D721Med (cell line): Measurements from ENCODE around the gene TCF4.

Source experiments
- DNase-seq: peaks from one replicate; pipeline ENCODE4 v3.0.0; 2011; ENCODE audit warnings: low spot score; ENCODE audit not compliant: insufficient read length
- FAIRE-seq: peaks from 2 replicates; lab custom pipeline; 2011; peaks lifted over from hg19 to GRCh38; lab: Jason Lieb, UNC
- TF ChIP-seq, protein P1 (sequence below): IDR thresholded peaks from 2 replicates; pipeline ENCODE4 v1.5.1; 2012; ENCODE audit warnings: mild to moderate bottlenecking, control low read depth; ENCODE audit not compliant: insufficient read depth; ENCODE audit errors: missing control alignments

The TCF4 gene

DNA sequence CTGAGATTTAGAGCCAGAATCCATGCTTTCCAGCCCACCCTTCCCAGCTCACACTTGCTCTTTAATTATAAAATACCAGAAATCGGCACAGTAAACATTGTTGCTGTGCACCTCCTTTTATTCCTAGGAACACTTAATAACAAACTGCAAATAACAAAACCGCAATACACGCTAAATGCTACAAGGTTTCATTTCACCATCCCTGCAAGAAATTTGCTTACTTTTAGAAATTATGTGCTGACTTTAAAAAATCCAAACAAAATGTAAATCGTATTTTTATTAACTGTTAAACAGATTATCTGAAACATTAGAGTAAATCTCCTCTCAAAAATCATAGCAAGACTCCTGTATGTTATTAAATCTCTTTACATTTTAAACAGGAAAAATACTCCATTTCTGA lies 79.3 kb downstream of the TCF4 start:
- FAIRE-seq (no peak), DNase-seq (no peak)
- TF ChIP-seq, protein P1, sequence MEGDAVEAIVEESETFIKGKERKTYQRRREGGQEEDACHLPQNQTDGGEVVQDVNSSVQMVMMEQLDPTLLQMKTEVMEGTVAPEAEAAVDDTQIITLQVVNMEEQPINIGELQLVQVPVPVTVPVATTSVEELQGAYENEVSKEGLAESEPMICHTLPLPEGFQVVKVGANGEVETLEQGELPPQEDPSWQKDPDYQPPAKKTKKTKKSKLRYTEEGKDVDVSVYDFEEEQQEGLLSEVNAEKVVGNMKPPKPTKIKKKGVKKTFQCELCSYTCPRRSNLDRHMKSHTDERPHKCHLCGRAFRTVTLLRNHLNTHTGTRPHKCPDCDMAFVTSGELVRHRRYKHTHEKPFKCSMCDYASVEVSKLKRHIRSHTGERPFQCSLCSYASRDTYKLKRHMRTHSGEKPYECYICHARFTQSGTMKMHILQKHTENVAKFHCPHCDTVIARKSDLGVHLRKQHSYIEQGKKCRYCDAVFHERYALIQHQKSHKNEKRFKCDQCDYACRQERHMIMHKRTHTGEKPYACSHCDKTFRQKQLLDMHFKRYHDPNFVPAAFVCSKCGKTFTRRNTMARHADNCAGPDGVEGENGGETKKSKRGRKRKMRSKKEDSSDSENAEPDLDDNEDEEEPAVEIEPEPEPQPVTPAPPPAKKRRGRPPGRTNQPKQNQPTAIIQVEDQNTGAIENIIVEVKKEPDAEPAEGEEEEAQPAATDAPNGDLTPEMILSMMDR, result no peak

DNA sequence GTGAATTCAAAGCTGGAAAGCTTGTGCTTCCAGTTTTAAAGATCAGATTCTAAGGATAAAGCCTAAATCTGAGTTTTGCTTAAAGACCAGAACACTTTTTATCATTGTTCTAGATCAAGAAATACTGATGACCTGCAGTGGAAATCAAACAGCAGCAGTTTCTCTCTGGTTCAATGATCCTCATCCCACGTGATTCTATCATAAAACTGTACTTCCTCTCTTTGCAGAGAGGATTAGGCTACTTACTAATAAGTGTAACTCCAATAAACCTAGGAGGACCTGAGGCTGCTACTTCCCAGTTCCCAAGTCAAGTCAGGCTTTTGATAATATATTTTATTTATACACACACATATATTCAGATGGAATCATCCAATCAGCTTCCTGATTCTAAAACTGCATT lies 81.9 kb downstream of the TCF4 start:
- TF ChIP-seq, protein P1, result no peak
- DNase-seq (no peak), FAIRE-seq (peak; percentile 97)

DNA sequence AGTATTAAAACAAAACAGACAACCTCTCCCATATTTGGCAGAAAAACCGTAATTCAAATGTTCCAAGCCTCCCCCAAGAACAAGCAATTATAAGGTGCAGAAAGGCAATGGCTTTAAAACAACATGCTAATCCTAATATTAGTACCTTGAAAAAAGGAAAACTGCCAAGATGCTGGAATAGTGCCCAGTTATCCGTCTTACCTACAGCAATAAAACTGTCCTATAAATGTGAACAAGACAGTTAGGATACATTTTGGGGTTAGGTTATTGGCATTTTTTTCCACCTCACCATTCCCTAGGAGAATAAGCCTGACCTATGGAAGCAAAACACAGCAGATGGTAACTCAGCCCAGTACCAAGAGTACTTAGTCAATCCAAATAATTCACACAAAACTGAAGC lies 83.2 kb downstream of the TCF4 start:
- TF ChIP-seq, protein P1, result no peak
- DNase-seq (no peak), FAIRE-seq (no peak)

DNA sequence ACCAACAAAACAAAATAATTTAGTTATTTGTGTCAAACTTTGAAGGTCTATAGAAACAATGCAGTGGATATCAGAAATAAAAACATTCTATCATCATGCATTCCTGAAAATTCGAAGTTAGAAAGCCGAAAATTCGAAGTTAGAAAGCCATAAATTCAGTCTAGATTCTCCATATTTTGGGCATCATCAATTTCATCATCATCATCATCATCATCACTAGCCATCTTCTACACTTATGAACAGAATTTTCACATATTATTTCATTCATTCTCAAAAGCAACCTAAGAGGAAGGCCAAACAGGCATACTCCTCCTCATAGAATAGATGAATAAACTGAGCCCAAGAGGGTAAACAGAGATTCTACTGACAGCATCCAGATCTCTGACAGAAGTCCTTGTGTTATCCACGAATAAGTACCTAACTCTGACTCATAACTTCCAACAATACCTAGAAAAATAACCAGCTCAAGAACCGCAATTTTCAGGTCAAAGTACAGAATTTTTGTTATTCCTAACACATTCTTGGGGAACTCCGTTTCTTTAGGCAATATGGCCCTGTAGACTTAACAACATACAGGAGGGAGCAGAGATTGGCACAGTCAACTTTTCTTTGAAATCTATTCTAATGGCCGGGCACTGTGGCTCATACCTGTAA lies 84.7 kb downstream of the TCF4 start:
- TF ChIP-seq, protein P1, result no peak
- DNase-seq (no peak), FAIRE-seq (no peak)

DNA sequence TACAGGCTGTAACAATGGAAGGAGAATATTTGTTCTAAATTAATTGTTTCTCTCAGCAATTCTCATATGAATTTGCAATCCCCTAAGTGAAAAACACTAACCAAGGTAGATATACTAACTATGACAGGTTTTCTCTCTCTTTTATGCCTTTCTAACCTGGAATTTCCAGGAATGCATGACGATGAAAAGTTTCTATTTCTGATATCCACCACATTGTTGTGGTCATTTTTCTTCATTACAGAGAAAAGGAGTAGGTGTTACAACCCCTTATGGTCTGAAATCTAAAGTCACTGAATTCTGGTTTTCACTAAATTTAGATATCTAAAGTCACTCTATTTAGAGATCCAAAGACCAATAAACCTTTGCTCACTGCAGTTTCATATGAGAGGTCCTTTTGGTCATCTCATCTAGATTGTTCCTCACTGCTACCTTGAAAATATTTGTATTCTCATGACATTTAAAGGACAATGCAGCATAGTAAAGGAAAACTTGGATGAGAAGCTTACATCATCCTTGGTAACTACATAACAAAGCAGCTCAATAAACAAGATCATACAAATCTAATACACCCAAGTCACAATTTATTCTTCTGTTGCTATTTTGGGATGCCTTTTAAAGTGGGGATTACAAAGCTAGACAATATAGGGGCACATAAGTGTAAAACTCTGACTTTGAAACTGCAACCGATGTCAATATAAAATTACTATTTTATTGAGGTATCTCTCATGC lies 85.8 kb downstream of the TCF4 start:
- FAIRE-seq (peak; percentile 99), DNase-seq (no peak)
- TF ChIP-seq, protein P1, result no peak

DNA sequence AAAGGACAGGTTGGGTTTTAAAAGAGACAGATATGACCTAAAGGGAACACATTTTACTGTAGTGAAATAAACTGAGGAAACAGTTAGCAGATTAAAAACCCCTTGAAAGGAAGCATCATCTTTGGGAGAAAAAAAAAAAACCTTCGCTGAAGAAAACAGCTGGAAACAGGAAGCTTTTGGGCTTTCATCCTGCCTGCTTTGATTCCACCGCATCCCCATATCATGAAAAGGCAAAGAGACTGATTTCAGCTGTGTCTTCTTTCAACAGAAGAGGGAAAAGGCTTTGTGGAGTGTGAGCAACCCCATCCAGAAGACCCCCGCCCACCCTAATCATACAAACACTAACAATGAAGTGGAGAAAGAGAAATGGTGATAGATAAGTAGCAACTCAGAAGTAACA lies 86.4 kb downstream of the TCF4 start:
- TF ChIP-seq, protein P1, result no peak
- no peak for DNase-seq
- no peak for FAIRE-seq
